Upper lobe of left lung (tissue), 6 donors: ENCODE measurements around the gene FKBP5. TPM values are rescaled to one million over a fixed set of nuclear protein-coding genes. Genes with fewer than 3 reads are reported as not detected.

Experiments used
- ATAC-seq, 2 donors: fragments of 200-7000 bp; cut with Tn5 transposase; one replicate each; pipeline ENCODE4 v1.9.1; 2022; ENCODE audit warnings: mild to moderate bottlenecking in 2 of 2, moderate library complexity in 2 of 2; ENCODE audit not compliant: low FRiP score in 2 of 2
- DNase-seq, 2 donors: peaks; one replicate each; pipeline ENCODE4 v3.0.0-alpha.2; 2019 to 2020
- H3K27ac ChIP-seq, 4 donors: fragments of 200-600 bp; sonication (generic); one replicate each; pipeline ENCODE4 v1.5.1; 2016 to 2019
- H3K27me3 ChIP-seq, 4 donors: fragments of 200-600 bp; sonication (generic); one replicate each; pipeline ENCODE4 v1.5.1; 2017 to 2019
- H3K36me3 ChIP-seq, 4 donors: fragments of 200-600 bp; sonication (generic); one replicate each; pipeline ENCODE4 v1.5.1; 2016 to 2019
- H3K4me1 ChIP-seq, 4 donors: fragments of 200-600 bp; sonication (generic); one replicate each; pipeline ENCODE4 v1.5.1; 2018 to 2019
- H3K4me3 ChIP-seq, 4 donors: fragments of 200-600 bp; sonication (generic); one replicate each; pipeline ENCODE4 v1.5.1; 2017 to 2019; ENCODE audit warnings: mild to moderate bottlenecking in 2 of 4, moderate library complexity in 1 of 4
- H3K9me3 ChIP-seq, 4 donors: fragments of 200-600 bp; sonication (generic); one replicate each; pipeline ENCODE4 v1.5.1; 2018 to 2019
- EP300 ChIP-seq, 4 donors: sonication (generic); formaldehyde crosslinking; IDR thresholded peaks; one replicate each; pipeline ENCODE4 v1.5.1; 2017; ENCODE audit warnings: antibody characterized with exemption in 4 of 4, control low read depth in 2 of 4
- POLR2A ChIP-seq, 4 donors: fragments of 450-650 bp; IDR thresholded peaks; one replicate each; pipeline ENCODE4 v1.5.1; 2016 to 2017; ENCODE audit warnings: antibody characterized with exemption in 4 of 4, mild to moderate bottlenecking in 2 of 4
- POLR2AphosphoS5 ChIP-seq, 2 donors: sonication (generic); formaldehyde crosslinking; IDR thresholded peaks; one replicate each; pipeline ENCODE4 v1.5.1; 2017; ENCODE audit warnings: antibody characterized with exemption in 2 of 2
- WGBS, 2 donors: methylation state at CpG; one replicate each; pipeline ENCODE4 v1.1.5; 2017 to 2018; 5-methylcytosine and 5-hydroxymethylcytosine counted together
- total RNA-seq, 6 donors: library from RNA; depleted of rRNA in 4 of 6; stranded (reverse); fragments of >200 nt in 4 of 6; gene quantifications; one replicate each; pipeline versions ENCODE4 v1.1.0 to v1.2.1, GENCODE V29; 2016 to 2021
- TF ChIP-seq, protein P1 (sequence below), 6 experiments: fragments of 450-650 bp in 4 of 6; fragments of 200-600 bp in 2 of 6; sonication (generic) in 2 of 6; IDR thresholded peaks; one replicate each; pipeline ENCODE4 v1.5.1; 2016 to 2019; ENCODE audit warnings: antibody characterized with exemption in 6 of 6
- donor health status: DM: no; HTN: no; CAD: no; lungs with moderate emphysema.
- donor health status: DM: no; HTN: yes; CAD: no; lungs with severe emphysema.

Gene FKBP5
- 100 to 1,000 TPM; 112 to 203 (median 143) TPM for total RNA-seq

DNA sequence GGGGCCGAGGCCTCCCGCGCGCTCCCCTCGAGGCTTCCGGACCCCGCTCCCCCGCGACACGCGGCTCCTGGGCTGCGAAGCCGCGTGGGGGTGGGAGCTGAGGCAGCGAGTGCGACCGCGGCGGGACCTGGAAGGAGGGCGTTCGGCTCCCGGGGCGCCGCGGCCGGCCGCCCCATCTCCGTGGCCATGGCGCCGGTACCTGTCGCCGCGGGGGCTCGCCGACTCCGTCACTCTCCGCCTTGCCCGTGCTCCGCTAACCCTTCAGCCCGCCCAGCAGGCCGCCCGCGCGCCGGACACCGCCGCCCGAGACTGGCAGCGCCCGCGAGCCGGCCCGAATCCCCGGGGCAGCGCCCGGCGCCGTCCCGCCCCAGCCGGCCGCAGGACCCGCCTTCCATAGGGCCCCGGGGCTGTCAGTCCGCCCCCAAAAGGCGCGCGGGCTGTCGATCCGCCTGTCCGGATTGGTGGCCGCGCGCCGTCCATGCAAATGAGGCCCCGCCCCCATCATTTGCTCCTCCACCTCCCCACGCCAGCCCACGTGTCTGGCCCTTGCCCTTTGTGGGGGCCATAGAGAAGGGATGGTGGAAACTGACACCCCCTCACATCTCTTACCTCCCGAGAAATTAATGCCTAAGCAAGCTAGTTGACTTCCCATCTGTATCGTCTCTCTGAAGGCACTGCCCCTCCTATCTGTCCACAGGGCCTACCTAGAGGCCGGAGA is at the start of gene FKBP5:
Gene FKBP5, minus strand, starts transcription at position 311 of the 718 bp plus-strand sequence. CDS start 46,091 bp downstream, outside the sequence.
- H3K4me1 ChIP-seq = peaks cover 34 to 46% (median 37%) of the 10 kb centered on the region in 4 donors
- no peaks in the 10 kb centered on the region for H3K9me3 ChIP-seq
- peaks cover 0 to 6% (median 5%) of the 10 kb centered on the region in 4 donors for H3K36me3 ChIP-seq
- TF ChIP-seq POLR2A (IDR thresholded peaks at IDR 0.05) (peak in 3 of 4 donors; percentile 98 to 99 (median 99)), EP300 (IDR thresholded peaks at IDR 0.05) (no peak), POLR2AphosphoS5 (IDR thresholded peaks at IDR 0.05) (peak; percentile 86 to 93)
- TF ChIP-seq, protein P1, sequence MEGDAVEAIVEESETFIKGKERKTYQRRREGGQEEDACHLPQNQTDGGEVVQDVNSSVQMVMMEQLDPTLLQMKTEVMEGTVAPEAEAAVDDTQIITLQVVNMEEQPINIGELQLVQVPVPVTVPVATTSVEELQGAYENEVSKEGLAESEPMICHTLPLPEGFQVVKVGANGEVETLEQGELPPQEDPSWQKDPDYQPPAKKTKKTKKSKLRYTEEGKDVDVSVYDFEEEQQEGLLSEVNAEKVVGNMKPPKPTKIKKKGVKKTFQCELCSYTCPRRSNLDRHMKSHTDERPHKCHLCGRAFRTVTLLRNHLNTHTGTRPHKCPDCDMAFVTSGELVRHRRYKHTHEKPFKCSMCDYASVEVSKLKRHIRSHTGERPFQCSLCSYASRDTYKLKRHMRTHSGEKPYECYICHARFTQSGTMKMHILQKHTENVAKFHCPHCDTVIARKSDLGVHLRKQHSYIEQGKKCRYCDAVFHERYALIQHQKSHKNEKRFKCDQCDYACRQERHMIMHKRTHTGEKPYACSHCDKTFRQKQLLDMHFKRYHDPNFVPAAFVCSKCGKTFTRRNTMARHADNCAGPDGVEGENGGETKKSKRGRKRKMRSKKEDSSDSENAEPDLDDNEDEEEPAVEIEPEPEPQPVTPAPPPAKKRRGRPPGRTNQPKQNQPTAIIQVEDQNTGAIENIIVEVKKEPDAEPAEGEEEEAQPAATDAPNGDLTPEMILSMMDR (IDR thresholded peaks at IDR 0.05) = peak in 3 of 6 experiments; percentile 10 to 31 (median 27)
- no peaks in the 10 kb centered on the region for H3K27me3 ChIP-seq
- H3K27ac ChIP-seq = peak within 1 kb of the TSS; percentile 96 to 100 (median 99)
- WGBS, 2 donors = 5 to 6% methylated on average over 5 to 27 of the region's 80 CpGs
- DNase-seq (peak; percentile 98), ATAC-seq (peak; percentile 96)
- H3K4me3 ChIP-seq = peak within 1 kb of the TSS; percentile 65 to 82 (median 80)

DNA sequence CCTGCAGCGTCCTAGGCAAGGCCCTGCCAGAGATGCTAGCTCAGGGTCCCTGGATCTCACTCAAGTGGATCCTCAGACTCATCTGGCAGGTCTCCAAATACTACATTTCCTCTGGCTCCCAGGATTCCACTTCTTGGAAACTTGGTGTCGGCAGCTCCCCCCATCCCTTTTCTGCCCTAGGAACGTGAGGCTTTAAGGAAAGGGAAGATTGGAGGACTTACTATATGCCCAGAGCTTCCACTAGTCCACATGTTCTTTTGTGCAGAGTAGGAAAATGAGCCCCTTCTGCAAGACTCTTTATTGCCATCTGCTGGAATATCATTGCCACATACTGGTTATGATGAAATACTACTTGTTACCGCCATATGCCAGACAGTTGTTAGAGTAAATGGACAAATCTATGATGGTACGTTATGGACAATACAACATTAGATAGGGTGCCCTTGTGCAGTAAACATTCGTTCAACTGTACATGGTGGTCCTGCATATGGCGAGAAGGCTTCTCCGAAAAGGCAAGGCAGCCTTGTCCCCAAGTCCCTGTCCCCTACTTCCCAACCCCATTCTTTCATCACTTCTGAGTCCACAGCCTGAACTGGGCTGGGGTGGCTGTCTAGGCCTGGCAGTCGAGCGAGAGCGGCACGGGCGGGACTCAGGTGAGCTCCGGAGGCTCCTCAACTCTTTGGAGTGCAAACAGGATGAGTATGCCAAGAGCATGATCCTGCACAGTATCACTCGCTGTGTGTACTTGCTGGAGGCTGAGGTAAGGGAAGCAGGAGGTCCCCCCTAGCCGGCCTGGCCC is 48.9 kb upstream of the FKBP5 start:
- Histone ChIP-seq H3K4me1 (peaks cover 36 to 41% (median 38%) of the 10 kb centered on the region in 4 donors), H3K4me3 (no peak overlapping the region), H3K36me3 (no peaks in the 10 kb centered on the region), H3K9me3 (no peaks in the 10 kb centered on the region), H3K27me3 (no peaks in the 10 kb centered on the region), H3K27ac (peak overlapping the region in 1 of 4 donors; percentile 21)
- 56 to 59% methylated on average over 15 to 16 of the region's 16 CpGs for whole genome bisulfite sequencing, 2 donors
- no peak for TF ChIP-seq POLR2A (IDR thresholded peaks at IDR 0.05)
- TF ChIP-seq, protein P1 (IDR thresholded peaks at IDR 0.05) = peak; percentile 73 to 95 (median 93)
- peak in 1 of 2 donors; percentile 76 for DNase-seq
- peak; percentile 92 for ATAC-seq

DNA sequence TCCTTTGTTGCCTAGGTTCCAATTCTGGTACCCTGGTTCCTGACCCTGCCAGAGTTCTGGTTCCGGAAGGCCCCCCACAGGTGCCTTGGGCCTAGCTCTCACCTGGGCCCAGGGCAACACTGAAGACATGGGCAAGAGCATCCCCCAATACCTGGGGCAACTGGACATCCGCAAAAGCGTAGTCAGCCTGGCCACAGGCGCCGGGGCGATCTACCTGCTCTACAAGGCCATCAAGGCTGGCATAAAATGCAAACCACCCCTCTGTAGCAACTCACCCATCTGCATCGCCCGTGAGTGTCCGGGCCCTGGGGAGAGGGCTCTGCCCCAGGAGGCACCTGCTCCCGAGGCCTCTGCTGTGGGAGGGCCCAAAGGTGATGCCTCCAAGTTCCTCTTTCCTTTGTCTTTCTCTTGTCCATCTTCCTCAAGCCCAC is 48.3 kb upstream of the FKBP5 start, which contains the start of gene ARMC12:
Gene ARMC12, plus strand, starts transcription at position 51 of the 431 bp plus-strand sequence. Its CDS starts 77 bp downstream, at position 128.
- ATAC-seq (no peak), DNase-seq (no peak)
- H3K4me1 ChIP-seq = peaks cover 38 to 47% (median 44%) of the 10 kb centered on the region in 4 donors
- H3K36me3 ChIP-seq = no peaks in the 10 kb centered on the region
- no peak for TF ChIP-seq EP300 (IDR thresholded peaks at IDR 0.05)
- no peak for TF ChIP-seq POLR2A (IDR thresholded peaks at IDR 0.05)
- TF ChIP-seq POLR2AphosphoS5 (IDR thresholded peaks at IDR 0.05) = no peak
- TF ChIP-seq, protein P1 (IDR thresholded peaks at IDR 0.05) = no peak
- H3K4me3 ChIP-seq = no peak within 1 kb of the TSS
- H3K27me3 ChIP-seq = no peaks in the 10 kb centered on the region
- no peaks in the 10 kb centered on the region for H3K9me3 ChIP-seq
- 95 to 97% methylated on average over 9 to 10 of the region's 10 CpGs for WGBS, 2 donors
- peak within 1 kb of the TSS in 2 of 4 donors; percentile 62 to 100 for H3K27ac ChIP-seq

DNA sequence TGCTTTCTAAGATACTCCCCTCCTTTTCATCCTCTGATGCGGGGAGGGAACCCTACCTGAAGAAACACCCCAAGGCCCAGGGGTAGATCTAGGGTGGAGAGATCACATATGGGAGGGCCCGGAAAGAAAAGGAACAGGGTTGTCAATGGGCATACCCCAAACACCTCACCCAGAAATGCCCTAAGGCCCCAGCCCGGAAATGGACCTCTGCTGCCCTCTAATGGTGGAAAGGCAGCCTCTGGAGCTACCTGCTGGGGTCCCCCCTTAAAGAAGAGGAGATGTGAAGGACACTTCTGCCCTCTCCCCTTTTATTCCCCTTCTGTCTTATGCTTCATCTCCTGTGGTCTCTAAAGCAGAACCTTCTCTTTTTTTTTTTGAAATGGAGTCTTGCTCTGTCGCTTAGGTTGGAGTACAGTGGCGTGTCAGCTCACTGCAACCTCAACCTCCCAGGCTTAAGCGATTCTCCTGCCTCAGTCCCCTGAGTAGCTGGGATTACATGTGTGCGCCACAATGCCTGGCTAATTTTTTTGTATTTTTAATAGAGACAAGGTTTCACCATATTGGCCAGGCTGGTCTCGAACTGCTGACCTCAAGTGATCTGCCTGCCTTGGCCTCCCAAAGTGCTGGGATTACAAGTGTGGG is 47.7 kb upstream of the FKBP5 start:
- no peaks in the 10 kb centered on the region for H3K36me3 ChIP-seq
- no peak overlapping the region for H3K4me3 ChIP-seq
- H3K9me3 ChIP-seq = no peaks in the 10 kb centered on the region
- H3K4me1 ChIP-seq = peaks cover 38 to 50% (median 46%) of the 10 kb centered on the region in 4 donors
- TF ChIP-seq, protein P1 (IDR thresholded peaks at IDR 0.05) = peak; percentile 70 to 89 (median 82)
- TF ChIP-seq EP300 (IDR thresholded peaks at IDR 0.05) = no peak
- no peak for TF ChIP-seq POLR2A (IDR thresholded peaks at IDR 0.05)
- no peak for TF ChIP-seq POLR2AphosphoS5 (IDR thresholded peaks at IDR 0.05)
- ATAC-seq = peak in 1 of 2 donors; percentile 53
- WGBS, 2 donors = 58 to 67% methylated on average over 8 of the region's 8 CpGs
- H3K27ac ChIP-seq = peak overlapping the region in 2 of 4 donors; percentile 62 to 100
- peak in 1 of 2 donors; percentile 82 for DNase-seq
- no peaks in the 10 kb centered on the region for H3K27me3 ChIP-seq
